Measurements from ENCODE around the gene IPO13.

Gene IPO13

GRCh38 chr1:43949678-43950077, 2.9 kb downstream of the IPO13 start:
- in situ Hi-C loops (cut with HindIII; ENCODE audit: low sequenced_read_pairs): loop anchor here (10.0 kb wide), 1 partner anchor 185 kb away; no protein-coding TSS in a partner anchor
- no peak overlapping the region for H3K4me3 ChIP-seq (ENCODE audit: low read depth, low read length)
- DNase-seq (ENCODE audit: low read depth, low spot score): no peak
- TF ChIP-seq CTCF (IDR thresholded peaks at IDR 0.05; ENCODE audit: low read depth, low read length): no peak

- H3K4me3 ChIP-seq (ENCODE audit: low read depth, low read length): no peak overlapping the region
- no peak for TF ChIP-seq CTCF (IDR thresholded peaks at IDR 0.05; ENCODE audit: low read depth, low read length)
- in situ Hi-C loops (cut with HindIII; ENCODE audit: low sequenced_read_pairs): loop anchor here (10.0 kb wide), 1 partner anchor 187 kb away; no protein-coding TSS in a partner anchor
- DNase-seq (ENCODE audit: low read depth, low spot score): no peak
Measured at GRCh38 chr1:43951021-43951985, 4.6 kb downstream of the IPO13 start.

GRCh38 chr1:43952731-43953346, 6.1 kb downstream of the IPO13 start:
- no peak overlapping the region for H3K4me3 ChIP-seq (ENCODE audit: low read depth, low read length)
- no peak for DNase-seq (ENCODE audit: low read depth, low spot score)
- no peak for TF ChIP-seq CTCF (IDR thresholded peaks at IDR 0.05; ENCODE audit: low read depth, low read length)
- in situ Hi-C loops (cut with HindIII; ENCODE audit: low sequenced_read_pairs): loop anchor here (10.0 kb wide), 1 partner anchor 188 kb away; no protein-coding TSS in a partner anchor

- no peak for DNase-seq (ENCODE audit: low read depth, low spot score)
- TF ChIP-seq CTCF (IDR thresholded peaks at IDR 0.05; ENCODE audit: low read depth, low read length): no peak
- no peak overlapping the region for H3K4me3 ChIP-seq (ENCODE audit: low read depth, low read length)
- in situ Hi-C loops (cut with HindIII; ENCODE audit: low sequenced_read_pairs): loop anchor here (10.0 kb wide), 1 partner anchor 189 kb away; no protein-coding TSS in a partner anchor
Measured at GRCh38 chr1:43953361-43953760, 6.6 kb downstream of the IPO13 start.

- no peak for TF ChIP-seq CTCF (IDR thresholded peaks at IDR 0.05; ENCODE audit: low read depth, low read length)
Measured at GRCh38 chr1:43954036-43954435, 7.3 kb downstream of the IPO13 start.

GRCh38 chr1:43956234-43956633, 9.5 kb downstream of the IPO13 start:
- in situ Hi-C loops (cut with HindIII; ENCODE audit: low sequenced_read_pairs): loop anchor here (10.0 kb wide), 1 partner anchor 191 kb away; no protein-coding TSS in a partner anchor
- H3K4me3 ChIP-seq (ENCODE audit: low read depth, low read length): no peak overlapping the region
- DNase-seq (ENCODE audit: low read depth, low spot score): no peak
- no peak for TF ChIP-seq CTCF (IDR thresholded peaks at IDR 0.05; ENCODE audit: low read depth, low read length)

More at GRCh38 chr1:43954036-43954435, 7.3 kb downstream of the IPO13 start:
- in situ Hi-C loops (cut with HindIII; ENCODE audit: low sequenced_read_pairs): loop anchor here (10.0 kb wide), 1 partner anchor 189 kb away; no protein-coding TSS in a partner anchor
- DNase-seq (ENCODE audit: low read depth, low spot score): no peak
- H3K4me3 ChIP-seq (ENCODE audit: low read depth, low read length): no peak overlapping the region
